IMR-90 (cell line): ENCODE data around the gene SLC23A3. TPM values are rescaled to one million over a fixed set of nuclear protein-coding genes. Genes with fewer than 3 reads are reported as not detected.

Source experiments
- ATAC-seq: fragments of 200-7000 bp; cut with Tn5 transposase; 2 replicates; pipeline ENCODE4 v1.9.1; 2020; ENCODE audit warnings: low read depth, mild to moderate bottlenecking, moderate library complexity
- BruUV-seq: library from RNA; stranded (reverse); fragments of 400-500 nt; replicated peaks from 2 replicates; lab custom pipeline; 2021; lab: Mats Ljungman, UMichigan
- CTCF ChIA-PET: fragments of 300-600 bp; formaldehyde crosslinking; extraction: SDS; loops from one replicate; lab custom pipeline; 2021; ENCODE audit warnings: antibody characterized with exemption; lab: Yijun Ruan, JAX
- POLR2A ChIA-PET: fragments of 300-600 bp; sonication (Branson Sonifier 250); formaldehyde crosslinking; loops from one replicate; lab custom pipeline; 2022; ENCODE audit warnings: antibody characterized with exemption; ENCODE audit not compliant: unreplicated experiment; lab: Charles Lee
- DNase-seq: peaks from one replicate; pipeline ENCODE4 v3.0.0; 2013
- H2AFZ ChIP-seq: replicated peaks from 2 replicates; pipeline ENCODE3; 2013; ENCODE audit warnings: low read length, mild to moderate bottlenecking; ENCODE audit not compliant: poor library complexity
- H2AK5ac ChIP-seq: 2 replicates; pipeline ENCODE4 v1.6.1; 2013; ENCODE audit warnings: low read depth, low read length, inconsistent platforms
- H2AK9ac ChIP-seq: replicated peaks from 2 replicates; pipeline ENCODE3; 2013; ENCODE audit warnings: mild to moderate bottlenecking, low read depth, low read length, moderate library complexity; ENCODE audit not compliant: poor library complexity
- H2BK120ac ChIP-seq: 2 replicates; pipeline ENCODE4 v1.6.1; 2013; ENCODE audit warnings: low read depth, low read length, inconsistent platforms
- H2BK15ac ChIP-seq: 3 replicates; pipeline ENCODE4 v1.6.1; 2013; ENCODE audit warnings: low read depth, low read length, inconsistent platforms
- H2BK20ac ChIP-seq: 2 replicates; pipeline ENCODE4 v1.6.1; 2013; ENCODE audit warnings: low read depth, mild to moderate bottlenecking, inconsistent platforms, low read length, moderate library complexity
- H2BK5ac ChIP-seq: 2 replicates; pipeline ENCODE4 v1.6.1; 2013; ENCODE audit warnings: mild to moderate bottlenecking, low read depth, low read length, inconsistent platforms; ENCODE audit not compliant: poor library complexity, severe bottlenecking
- H3K14ac ChIP-seq: replicated peaks from 2 replicates; pipeline ENCODE4 v1.6.1; 2013; ENCODE audit warnings: low read depth, low read length, inconsistent platforms
- H3K18ac ChIP-seq: 2 replicates; pipeline ENCODE4 v1.6.1; 2013; ENCODE audit warnings: low read depth, low read length, control low read depth
- H3K23ac ChIP-seq: 2 replicates; pipeline ENCODE4 v1.6.1; 2013; ENCODE audit warnings: low read depth, low read length, inconsistent platforms
- H3K27ac ChIP-seq: 2 replicates; pipeline ENCODE4 v1.5.1; 2013; ENCODE audit warnings: mild to moderate bottlenecking, control low read depth, low read length; ENCODE audit not compliant: insufficient read depth
- H3K27me3 ChIP-seq: 2 replicates; pipeline ENCODE4 v1.6.1; 2013; ENCODE audit warnings: low read length; ENCODE audit not compliant: control insufficient read depth, insufficient read depth
- H3K36me3 ChIP-seq: 2 replicates; pipeline ENCODE4 v1.6.1; 2013; ENCODE audit warnings: low read length, mixed read lengths; ENCODE audit not compliant: control insufficient read depth, insufficient read depth
- H3K4ac ChIP-seq: 2 replicates; pipeline ENCODE4 v1.6.1; 2013; ENCODE audit warnings: low read depth, low read length, inconsistent platforms
- H3K4me1 ChIP-seq: 2 replicates; pipeline ENCODE4 v1.6.1; 2013; ENCODE audit warnings: low read length, mixed read lengths; ENCODE audit not compliant: control insufficient read depth, insufficient read depth
- H3K4me2 ChIP-seq: 2 replicates; pipeline ENCODE4 v1.6.1; 2013; ENCODE audit warnings: low read depth, mild to moderate bottlenecking, control low read depth, low read length, moderate library complexity
- H3K4me3 ChIP-seq: 2 replicates; pipeline ENCODE4 v1.5.1; 2013; ENCODE audit warnings: low read depth, mild to moderate bottlenecking, control low read depth, low read length, moderate library complexity; ENCODE audit not compliant: insufficient read depth
- H3K56ac ChIP-seq: 2 replicates; pipeline ENCODE4 v1.6.1; 2013; ENCODE audit warnings: low read length, inconsistent platforms; ENCODE audit not compliant: insufficient read depth; ENCODE audit errors: extremely low read depth
- H3K79me1 ChIP-seq, 2 experiments: 2 replicates each; pipeline ENCODE4 v1.6.1; 2013; ENCODE audit warnings: low read length in 2 of 2, inconsistent platforms in 1 of 2, low read depth in 1 of 2
- H3K9ac ChIP-seq: 2 replicates; pipeline ENCODE4 v1.6.1; 2013; ENCODE audit warnings: low read depth, low read length, control low read depth
- H3K9me1 ChIP-seq: 2 replicates; pipeline ENCODE4 v1.6.1; 2013; ENCODE audit warnings: low read length, inconsistent platforms; ENCODE audit not compliant: insufficient read depth
- H3K9me3 ChIP-seq: 2 replicates; pipeline ENCODE4 v1.6.1; 2013; ENCODE audit warnings: low read length; ENCODE audit not compliant: control insufficient read depth, insufficient read depth
- H4K20me1 ChIP-seq: 2 replicates; pipeline ENCODE4 v1.6.1; 2013; ENCODE audit warnings: low read length, inconsistent platforms; ENCODE audit not compliant: insufficient read depth
- H4K5ac ChIP-seq: 2 replicates; pipeline ENCODE4 v1.6.1; 2013; ENCODE audit warnings: mild to moderate bottlenecking, low read depth, low read length, control low read depth
- H4K8ac ChIP-seq, 2 experiments: 2 replicates each; pipeline ENCODE4 v1.6.1; 2013; ENCODE audit warnings: low read depth in 2 of 2, low read length in 2 of 2, control low read depth in 1 of 2, inconsistent platforms in 1 of 2
- H4K91ac ChIP-seq: 2 replicates; pipeline ENCODE4 v1.6.1; 2013; ENCODE audit warnings: low read depth, low read length, inconsistent platforms; ENCODE audit not compliant: insufficient read depth
- CEBPB ChIP-seq: IDR thresholded peaks from 2 replicates; pipeline ENCODE4 v1.6.1; 2012; ENCODE audit warnings: low read depth, low read length, improper control_type of control experiment
- CHD1 ChIP-seq: IDR thresholded peaks from 2 replicates; pipeline ENCODE4 v1.6.1; 2012; ENCODE audit warnings: low read depth, low read length, improper control_type of control experiment
- CTCF ChIP-seq: conservative IDR thresholded peaks from 2 replicates; pipeline ENCODE4 v1.5.1; 2012; ENCODE audit warnings: mild to moderate bottlenecking, low read depth, low read length, improper control_type of control experiment
- MXI1 ChIP-seq: IDR thresholded peaks from 2 replicates; pipeline ENCODE4 v1.6.1; 2012; ENCODE audit warnings: low read depth, mild to moderate bottlenecking, low read length, moderate library complexity, borderline replicate concordance
- POLR2A ChIP-seq: IDR thresholded peaks from 2 replicates; pipeline ENCODE4 v1.6.1; 2012; ENCODE audit warnings: mild to moderate bottlenecking, low read depth, low read length
- RAD21 ChIP-seq: IDR thresholded peaks from 2 replicates; pipeline ENCODE4 v1.6.1; 2012; ENCODE audit warnings: low read length, improper control_type of control experiment
- SMC3 ChIP-seq: fragments of 150-350 bp; IDR thresholded peaks from 2 replicates; pipeline ENCODE4 v1.6.1; 2016; ENCODE audit warnings: low read depth, mild to moderate bottlenecking, antibody characterized with exemption, low read length, moderate library complexity
- WGBS, 2 experiments: methylation state at CpG; one replicate each; pipeline versions ENCODE4 v1.1.5 to v1.1.7; 2013; ENCODE audit warnings: missing lambda C conversion rate in 2 of 2; ENCODE audit not compliant: insufficient read length in 1 of 2; ENCODE audit errors: extremely low coverage in 2 of 2; 5-methylcytosine and 5-hydroxymethylcytosine counted together
- dilution Hi-C: fragments of 300-500 bp; cut with HindIII; formaldehyde crosslinking; loops from one replicate; pipeline ENCODE4 v1.14.3; 2018; ENCODE audit warnings: low sequenced_read_pairs; ENCODE audit not compliant: unreplicated experiment
- in situ Hi-C: fragments of 300-500 bp; cut with MboI; formaldehyde crosslinking; loops from 3 replicates; pipeline ENCODE4 v1.14.3; 2019; ENCODE audit warnings: low sequenced_read_pairs, inconsistent platforms, mixed read lengths
- intact Hi-C: fragments of 100-400 bp; cut with micrococcal nuclease; formaldehyde crosslinking; loops from 2 replicates; pipeline ENCODE4 v1.10.0; 2022
- polyA plus RNA-seq, 3 experiments: library from polyadenylated mRNA; depleted of rRNA; stranded (reverse); fragments of >200 nt; gene quantifications; 2 replicates each; pipeline ENCODE4 v1.2.3, GENCODE V29; 2012; ENCODE audit warnings: low replicate concordance in 1 of 3
- total RNA-seq: library from RNA; depleted of rRNA; stranded (reverse); fragments of >200 nt; gene quantifications from 2 replicates; pipeline ENCODE4 v1.2.3, GENCODE V29; 2012

The SLC23A3 gene
- total and polyA plus RNA-seq, 2 of the 4 experiments (the other 2 are of a cell fraction): 0.18 to 0.65 TPM

GRCh38 chr2:219155054-219155644 is 14.7 kb downstream of the SLC23A3 start:
- no peaks in the 10 kb centered on the region for H3K27me3 ChIP-seq
- 0 out of 2 replicates have a peak, but pooled peaks cover 3% of the 10 kb centered on the region for H3K36me3 ChIP-seq
- no peak overlapping the region for H3K4ac ChIP-seq
- H3K4me3 ChIP-seq: no peak overlapping the region
- no peak overlapping the region for H4K91ac ChIP-seq
- CTCF ChIA-PET: interaction anchor here (0.6 to 1.7 kb wide), 16 partner anchors 8 to 279 kb away, joined by 3 to 17 read pairs (median 4); no protein-coding TSS in a partner anchor
- no peaks in the 10 kb centered on the region for H4K20me1 ChIP-seq
- H2AFZ ChIP-seq: no peak overlapping the region
- H3K79me1 ChIP-seq: peaks cover 5 to 10% of the 10 kb centered on the region in 2 experiments; a peak in 2 of 4 replicates
- ATAC-seq: peak; percentile 52; the same call in 1 of the 2 replicates
- no peak overlapping the region for H3K27ac ChIP-seq
- H3K9me3 ChIP-seq: no peaks in the 10 kb centered on the region
- no peak overlapping the region for H3K18ac ChIP-seq
- POLR2A ChIA-PET: no interaction called here
- no peak overlapping the region for H3K14ac ChIP-seq
- H2BK5ac ChIP-seq: no peak overlapping the region
- no peak overlapping the region for H3K23ac ChIP-seq
- H4K8ac ChIP-seq: no peak overlapping the region
- dilution Hi-C loops: no loop called here
- no peak overlapping the region for H3K4me2 ChIP-seq
- intact Hi-C loops: loop anchor here (1.0 to 2.0 kb wide), 5 partner anchors 30 to 159 kb away; no protein-coding TSS in a partner anchor
- no peak overlapping the region for H2BK20ac ChIP-seq
- in situ Hi-C loops: no loop called here
- no peak overlapping the region for H2BK15ac ChIP-seq
- no peaks in the 10 kb centered on the region; the same call in 1 of the 2 replicates for H3K9me1 ChIP-seq
- TF ChIP-seq CEBPB (no peak), CHD1 (no peak), MXI1 (no peak), POLR2A (no peak), SMC3 (peak; percentile 87), RAD21 (peak; percentile 78), CTCF (peak; percentile 71)
- H2AK5ac ChIP-seq: no peak overlapping the region
- H2BK120ac ChIP-seq: no peak overlapping the region
- no peak overlapping the region for H4K5ac ChIP-seq
- no peak overlapping the region for H2AK9ac ChIP-seq
- no peak overlapping the region for H3K9ac ChIP-seq
- H3K56ac ChIP-seq: no peak overlapping the region
- WGBS, 2 experiments: no CpG with 5 or more reads among the region's 4 CpGs
- peak; percentile 73 for DNase-seq
- no TSS peak for BruUV-seq
- peaks cover 3% of the 10 kb centered on the region; the same call in 1 of the 2 replicates for H3K4me1 ChIP-seq
